MM.1S (cell line): ENCODE results near the gene NUMB.

Experiments used
- CTCF ChIP-seq: fragments of 300-600 bp; sonication (generic); IDR thresholded peaks from 2 replicates; pipeline ENCODE4 v1.5.1; 2016; ENCODE audit warnings: antibody characterized with exemption, low read length, mixed read lengths
- EZH2 ChIP-seq: fragments of 300-600 bp; sonication (generic); optimal IDR thresholded peaks from 2 replicates; pipeline ENCODE3; 2017; ENCODE audit warnings: low read depth, mild to moderate bottlenecking, antibody characterized with exemption, low read length, mixed read lengths

- TF ChIP-seq EZH2 (no peak), CTCF (no peak)
Measured at GRCh38 chr14:73443758-73444157, 14.6 kb downstream of the NUMB start.
